ENCODE data around the gene SLC1A1. TPM values are rescaled to one million over a fixed set of nuclear protein-coding genes. Genes with fewer than 3 reads are reported as not detected.

SLC1A1 gene
- total RNA-seq, 3 donors from 2014 or later (not counting 1 experiment from before 2014, with no cell fraction given), result not detected

GRCh38 chr9:4503103-4503502 is 12.8 kb downstream of the SLC1A1 start:
- H3K9me3 Mint-ChIP-seq, result no peaks in the 10 kb centered on the region
- Histone ChIP-seq H3K4me1 (ENCODE audit: control insufficient read depth, insufficient read depth, low read length) (no peaks in the 10 kb centered on the region), H3K9me3 (ENCODE audit: control insufficient read depth, insufficient read depth, low read length) (no peaks in the 10 kb centered on the region), H3K36me3 (ENCODE audit: control insufficient read depth, insufficient read depth, low read length) (no peaks in the 10 kb centered on the region), H3K4me3 (ENCODE audit: low read length) (no peak overlapping the region), H3K27ac (ENCODE audit: low read length) (no peak overlapping the region), H3K27me3 (ENCODE audit: control insufficient read depth, insufficient read depth, low read length) (no peaks in the 10 kb centered on the region)
- WGBS (ENCODE audit: insufficient coverage), result 84% methylated on average over 2 of the region's 2 CpGs
- H3K4me3 Mint-ChIP-seq, result no peak overlapping the region
- no peak for DNase-seq
- no peaks in the 10 kb centered on the region for H3K36me3 Mint-ChIP-seq
- TF ChIP-seq CTCF (IDR thresholded peaks at IDR 0.05), result no peak
- no peak for ATAC-seq
- H3K27me3 Mint-ChIP-seq (ENCODE audit: low read depth in 2 of 2), result peaks cover 7 to 15% of the 10 kb centered on the region in 2 donors
- no peak overlapping the region for H3K27ac Mint-ChIP-seq
- intact Hi-C loops (cut with micrococcal nuclease), result no loop called here
- H3K4me1 Mint-ChIP-seq, result no peaks in the 10 kb centered on the region

- H3K9me3 ChIP-seq (ENCODE audit: control insufficient read depth, insufficient read depth, low read length), result no peaks in the 10 kb centered on the region
- Mint-ChIP-seq H3K27me3 (ENCODE audit: low read depth in 2 of 2) (peaks cover 6 to 15% of the 10 kb centered on the region in 2 donors), H3K36me3 (no peaks in the 10 kb centered on the region), H3K4me1 (no peaks in the 10 kb centered on the region), H3K27ac (no peak overlapping the region), H3K9me3 (no peaks in the 10 kb centered on the region), H3K4me3 (no peak overlapping the region)
- no peaks in the 10 kb centered on the region for H3K27me3 ChIP-seq (ENCODE audit: control insufficient read depth, insufficient read depth, low read length)
- H3K4me1 ChIP-seq (ENCODE audit: control insufficient read depth, insufficient read depth, low read length), result no peaks in the 10 kb centered on the region
- 92% methylated on average over 4 of the region's 4 CpGs for WGBS (ENCODE audit: insufficient coverage)
- TF ChIP-seq CTCF (IDR thresholded peaks at IDR 0.05), result no peak
- no peak overlapping the region for H3K27ac ChIP-seq (ENCODE audit: low read length)
- no peak overlapping the region for H3K4me3 ChIP-seq (ENCODE audit: low read length)
- DNase-seq (no peak), ATAC-seq (no peak)
- no peaks in the 10 kb centered on the region for H3K36me3 ChIP-seq (ENCODE audit: control insufficient read depth, insufficient read depth, low read length)
- intact Hi-C loops (cut with micrococcal nuclease), result no loop called here
These were observed 14.0 kb downstream of the SLC1A1 start for GRCh38 chr9:4504250-4504649.

- intact Hi-C loops (cut with micrococcal nuclease), result no loop called here
- 88% methylated on average over 1 of the region's 1 CpG for WGBS (ENCODE audit: insufficient coverage)
- H3K27ac Mint-ChIP-seq, result no peak overlapping the region
These were observed 16.2 kb downstream of the SLC1A1 start for GRCh38 chr9:4506490-4506889.

More at GRCh38 chr9:4506490-4506889, 16.2 kb downstream of the SLC1A1 start:
- no peak for DNase-seq
- no peak for ATAC-seq
- Mint-ChIP-seq H3K27me3 (ENCODE audit: low read depth in 2 of 2) (peaks cover 0 to 12% of the 10 kb centered on the region in 2 donors), H3K36me3 (no peaks in the 10 kb centered on the region), H3K4me1 (no peaks in the 10 kb centered on the region), H3K9me3 (no peaks in the 10 kb centered on the region), H3K4me3 (no peak overlapping the region)
- H3K9me3 ChIP-seq (ENCODE audit: control insufficient read depth, insufficient read depth, low read length), result no peaks in the 10 kb centered on the region
- H3K4me3 ChIP-seq (ENCODE audit: low read length), result no peak overlapping the region
- no peaks in the 10 kb centered on the region for H3K4me1 ChIP-seq (ENCODE audit: control insufficient read depth, insufficient read depth, low read length)
- no peaks in the 10 kb centered on the region for H3K27me3 ChIP-seq (ENCODE audit: control insufficient read depth, insufficient read depth, low read length)
- H3K27ac ChIP-seq (ENCODE audit: low read length), result no peak overlapping the region
- no peak for TF ChIP-seq CTCF (IDR thresholded peaks at IDR 0.05)
- H3K36me3 ChIP-seq (ENCODE audit: control insufficient read depth, insufficient read depth, low read length), result no peaks in the 10 kb centered on the region
